ENCODE data around the gene GPANK1.

Gene GPANK1

DNA sequence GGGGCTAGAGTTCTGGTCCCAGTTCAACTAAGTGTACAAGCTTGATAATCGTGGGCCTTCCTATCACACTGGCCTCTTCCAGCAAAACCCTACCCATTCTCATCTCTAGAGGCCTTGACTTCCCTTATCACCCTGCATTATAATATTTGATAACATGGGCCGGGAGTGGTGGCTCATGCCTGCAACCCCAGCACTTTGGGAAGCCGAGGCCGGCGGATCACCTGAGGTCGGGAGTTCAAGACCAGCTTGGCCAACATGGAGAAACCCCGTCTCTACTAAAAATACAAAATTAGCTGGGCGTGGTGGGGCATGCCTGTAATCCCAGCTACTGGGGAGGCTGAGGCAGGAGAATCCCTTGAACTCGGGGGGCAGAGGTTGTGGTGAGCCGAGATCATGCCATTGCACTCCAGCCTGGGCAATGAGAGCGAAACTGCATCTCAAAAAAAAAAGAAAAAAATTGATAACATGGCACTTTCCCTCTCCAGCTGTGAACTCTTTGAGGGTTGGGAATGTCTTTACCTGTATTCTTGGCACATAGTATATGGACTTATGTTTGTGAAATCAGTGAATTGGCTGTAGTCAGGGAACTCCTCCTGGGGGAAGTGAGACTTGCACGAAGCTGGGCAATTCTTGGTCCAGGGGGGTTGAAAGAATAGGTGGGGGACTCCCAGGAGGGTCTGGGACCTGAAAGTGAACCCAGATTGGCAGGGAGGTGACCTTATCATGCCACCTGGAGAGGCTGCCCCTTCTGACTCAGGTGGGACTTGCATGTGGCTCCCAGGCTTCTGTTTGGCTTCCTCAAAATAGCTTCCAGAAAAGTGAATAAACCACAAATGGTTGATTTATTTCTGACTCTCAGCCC, 3.3 kb downstream of the GPANK1 start:
- DNase-seq, result no peak

GRCh38 chr6:31660381-31661261, 4.2 kb downstream of the GPANK1 start, which contains the start of gene C6orf47:
Gene C6orf47, minus strand, starts transcription at chr6:31660778. Its CDS starts 831 bp downstream, at chr6:31659947.
- peak; percentile 85 for DNase-seq

DNA sequence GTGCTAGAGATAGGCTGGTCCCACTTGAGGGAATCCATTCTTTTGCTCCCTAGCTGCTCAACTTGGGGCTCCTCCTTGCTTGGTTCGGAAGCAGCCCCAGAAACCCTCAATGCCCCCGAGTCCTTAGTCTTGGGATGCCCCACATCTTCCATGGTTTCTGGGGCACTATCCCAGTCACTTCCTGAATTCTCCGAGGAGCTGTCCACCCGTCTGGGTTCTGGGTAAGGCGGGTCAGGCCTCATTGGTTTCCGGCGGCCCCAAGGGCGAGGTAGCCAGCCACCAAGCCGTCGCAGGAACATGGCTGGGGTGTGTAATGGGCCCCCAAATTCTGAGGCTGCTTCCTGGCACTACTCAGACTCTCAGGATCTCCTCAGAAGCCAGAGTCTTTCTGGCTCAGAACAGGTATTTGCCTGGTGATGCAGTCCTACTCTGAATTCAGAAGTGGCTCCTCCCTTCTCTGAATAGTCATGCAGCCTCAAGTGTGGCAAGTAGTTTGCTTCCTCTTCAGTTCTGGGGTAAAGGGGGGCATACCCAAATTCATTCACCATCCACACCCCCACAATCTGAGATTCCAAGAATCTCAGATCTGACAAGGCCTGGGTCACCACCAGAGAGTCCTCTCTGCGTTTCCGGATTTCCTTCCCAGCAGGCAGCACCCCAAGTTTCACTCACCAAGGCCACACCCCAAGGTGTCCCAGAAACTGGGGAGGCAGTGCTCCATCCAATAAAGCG, 5.0 kb downstream of the GPANK1 start:
- no peak for DNase-seq

GRCh38 chr6:31658983-31659648, 5.7 kb downstream of the GPANK1 start:
- no peak for DNase-seq

GRCh38 chr6:31658158-31658688, 6.6 kb downstream of the GPANK1 start:
- no peak for DNase-seq

- DNase-seq, result no peak
These were observed 7.2 kb downstream of the GPANK1 start for GRCh38 chr6:31657406-31658157.

GRCh38 chr6:31655349-31656237, 9.2 kb downstream of the GPANK1 start, which contains the start of gene APOM:
Gene APOM, plus strand, starts transcription at chr6:31655894. Its CDS starts 73 bp downstream, at chr6:31655967.
- DNase-seq, result no peak

DNA sequence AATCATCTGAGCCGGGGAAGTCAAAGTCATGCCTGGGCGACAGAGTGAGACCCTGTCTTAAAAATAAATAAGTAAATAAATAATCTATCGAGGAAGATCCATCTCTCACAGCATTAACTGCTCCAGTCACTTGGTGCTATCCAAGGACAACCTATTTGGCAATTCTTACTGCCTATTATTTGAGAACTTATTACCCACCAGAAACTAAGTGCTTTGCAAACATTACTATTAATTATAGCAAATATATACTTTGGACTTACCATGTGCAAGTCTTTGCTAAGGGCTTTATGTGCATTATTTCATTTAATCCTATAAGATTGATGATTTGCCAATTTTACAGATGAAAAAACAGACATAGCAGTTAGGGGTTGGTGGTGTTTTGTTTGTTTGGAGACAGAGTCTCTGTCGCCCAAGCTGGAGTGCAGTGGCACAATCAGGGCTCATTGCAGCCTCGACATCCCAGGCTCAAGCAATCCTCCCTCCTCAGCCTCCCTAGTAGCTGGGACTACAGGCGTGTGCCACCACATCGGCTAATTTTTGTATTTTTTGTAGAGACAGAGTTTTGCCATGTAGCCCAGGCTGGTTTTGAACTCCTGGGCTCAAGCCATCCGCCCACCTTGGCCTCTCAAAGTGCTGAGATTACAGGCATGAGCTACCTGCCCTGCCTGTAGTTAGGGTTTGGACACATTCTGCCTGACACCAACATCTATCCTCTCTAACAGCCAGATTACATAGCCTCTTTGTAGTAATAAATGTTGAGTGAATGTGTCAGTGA, 10.0 kb downstream of the GPANK1 start:
- no peak for DNase-seq

- no peak for DNase-seq
These were observed 11.7 kb downstream of the GPANK1 start for GRCh38 chr6:31652925-31653724.

- peak; percentile 80 for DNase-seq
These were observed 13.1 kb downstream of the GPANK1 start for GRCh38 chr6:31651602-31652191.

- DNase-seq, result no peak
These were observed 19.5 kb downstream of the GPANK1 start for GRCh38 chr6:31645325-31645724.

DNA sequence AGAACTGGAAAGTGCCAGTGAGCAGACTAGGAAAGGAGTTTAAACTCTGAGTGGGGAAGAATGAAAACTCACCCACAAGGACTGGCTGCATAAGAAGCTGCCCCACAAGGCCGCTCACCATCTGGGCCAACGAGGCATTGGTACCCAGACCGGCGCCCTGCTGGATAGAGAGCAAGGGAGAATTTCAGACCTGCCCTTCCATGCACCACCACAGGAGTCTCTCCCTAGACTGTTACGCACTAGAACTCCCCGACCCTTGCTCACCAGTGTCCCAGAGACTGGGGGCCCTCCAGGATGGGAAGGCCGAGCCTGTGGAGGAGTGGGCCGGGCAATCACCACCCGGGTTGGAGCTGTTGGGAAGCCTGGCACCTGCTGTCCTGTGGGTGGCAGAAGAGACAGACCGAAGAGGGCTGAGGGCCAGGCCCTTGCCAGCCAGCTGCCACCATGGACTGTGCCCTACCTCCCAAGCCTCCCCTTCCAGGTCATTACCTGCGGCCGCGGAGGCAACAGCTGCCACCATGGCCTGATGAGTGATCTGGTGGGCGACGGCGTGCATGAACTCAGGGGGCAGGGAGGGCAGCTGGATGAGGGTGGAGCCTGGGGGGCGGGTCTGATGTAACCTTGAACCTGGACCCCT, 20.9 kb downstream of the GPANK1 start:
- DNase-seq, result no peak

DNA sequence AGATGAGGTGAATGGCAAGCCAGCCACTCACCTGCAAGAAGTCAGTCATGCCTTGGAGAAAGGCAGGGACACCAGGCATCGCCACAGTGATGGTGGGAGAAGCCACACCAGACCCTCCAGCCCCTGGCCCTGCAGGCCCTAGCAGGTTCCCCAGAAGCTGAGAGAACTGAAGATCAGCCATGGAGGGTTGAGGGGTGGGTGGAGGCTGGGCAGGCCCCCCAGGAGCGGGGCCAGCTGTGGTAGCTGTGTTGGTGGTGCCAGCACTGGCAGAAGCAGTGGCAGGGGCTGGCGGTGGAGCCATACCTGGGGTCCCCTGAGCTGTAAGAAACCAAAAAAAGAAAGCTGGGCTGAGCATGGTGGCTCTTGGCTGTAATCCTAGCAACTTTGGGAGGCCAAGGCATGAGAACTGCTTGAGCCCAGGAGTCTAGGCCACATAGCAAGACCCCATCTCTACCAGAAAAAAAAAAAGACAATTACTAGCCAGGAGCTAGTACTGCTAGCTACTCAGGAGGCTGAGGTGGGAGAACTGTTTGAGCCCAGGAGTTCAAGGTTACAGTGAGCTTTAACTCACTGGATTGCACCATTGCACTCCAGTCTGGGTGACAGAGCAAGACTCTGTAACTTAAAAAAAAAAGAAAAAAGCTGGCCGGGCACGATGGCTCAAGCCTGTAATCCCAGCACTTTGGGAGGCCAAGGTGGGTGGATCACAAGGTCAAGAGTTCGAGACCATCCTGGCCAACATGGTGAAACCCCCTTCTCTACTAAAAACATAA, 21.8 kb downstream of the GPANK1 start:
- no peak for DNase-seq

GRCh38 chr6:31641370-31641769, 23.4 kb downstream of the GPANK1 start:
- DNase-seq, result no peak

DNA sequence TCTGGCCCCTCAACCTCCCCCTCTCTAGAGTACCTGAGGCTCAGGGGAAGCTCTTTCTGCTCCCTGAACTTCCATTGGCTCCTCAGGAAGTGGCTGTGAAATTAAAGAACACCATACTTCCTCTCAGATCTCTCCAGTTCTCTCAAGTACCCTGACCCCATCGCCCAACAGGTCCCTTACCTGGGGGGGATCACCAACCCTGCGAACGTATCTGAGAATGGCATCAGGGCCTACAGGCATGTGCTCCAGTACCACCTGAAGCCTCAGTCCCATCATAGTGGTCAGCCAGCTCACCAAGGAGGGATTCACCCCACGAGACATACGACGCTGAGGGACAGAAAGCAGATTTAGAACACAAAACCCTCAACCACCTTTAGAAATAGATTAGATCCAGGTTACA, 24.2 kb downstream of the GPANK1 start:
- DNase-seq, result no peak

GRCh38 chr6:31639449-31639861, 25.3 kb downstream of the GPANK1 start:
- DNase-seq, result no peak

- no peak for DNase-seq
These were observed 25.8 kb downstream of the GPANK1 start for GRCh38 chr6:31639043-31639442.

All from NCI-H2171 treated with DMSO at 0.1 percent for 48 hours (cell line).